GM12878 (cell line): ENCODE results near the gene KLK2. TPM values are rescaled to one million over a fixed set of nuclear protein-coding genes. Genes with fewer than 3 reads are reported as not detected.

Experiments used
- ATAC-seq: fragments of 200-7000 bp; cut with Tn5 transposase; 3 replicates; pipeline ENCODE4 v1.9.1; 2020; ENCODE audit warnings: mild to moderate bottlenecking, moderate library complexity
- BruUV-seq: library from RNA; stranded (reverse); fragments of 400-500 nt; replicated peaks from 2 replicates; lab custom pipeline; 2021; lab: Mats Ljungman, UMichigan
- CTCF ChIA-PET: fragments of 300-600 bp; sonication (Branson Sonifier 250); formaldehyde crosslinking; extraction: SDS; loops from one replicate; lab custom pipeline; 2021; ENCODE audit warnings: inconsistent platforms; lab: Yijun Ruan, JAX
- POLR2A ChIA-PET: fragments of 350-600 bp; formaldehyde crosslinking; extraction: SDS; loops from one replicate; lab custom pipeline; 2021; ENCODE audit warnings: inconsistent platforms; lab: Charles Lee
- RAD21 ChIA-PET: fragments of 300-600 bp; sonication (Branson Sonifier 250); formaldehyde crosslinking; loops from one replicate; lab custom pipeline; 2023; ENCODE audit warnings: antibody characterized with exemption; ENCODE audit not compliant: unreplicated experiment; lab: Charles Lee
- SMC1A ChIA-PET: fragments of 300-600 bp; sonication (Branson Sonifier 250); formaldehyde crosslinking; loops from one replicate; lab custom pipeline; 2023; ENCODE audit not compliant: unreplicated experiment, uncharacterized antibody; lab: Charles Lee
- DNase-seq: peaks from one replicate; pipeline ENCODE4 v3.0.0-alpha.2; 2011; ENCODE audit warnings: low read depth, low spot score
- FAIRE-seq: peaks from 3 replicates; lab custom pipeline; 2011; peaks lifted over from hg19 to GRCh38; lab: Jason Lieb, UNC
- H2AFZ ChIP-seq: 2 replicates; pipeline ENCODE4 v1.6.0; 2011; ENCODE audit warnings: low read depth, low read length, control low read depth; ENCODE audit not compliant: control insufficient read depth
- H3K27ac ChIP-seq: 2 replicates; pipeline ENCODE4 v1.5.1; 2011; ENCODE audit warnings: control low read depth; ENCODE audit not compliant: control insufficient read depth, insufficient read depth
- H3K27me3 ChIP-seq, 2 experiments: replicated peaks in 1 of 2; 2 replicates each; pipeline versions ENCODE4 v1.6.0 to v1.6.1; 2011; ENCODE audit warnings: low read length in 1 of 2; ENCODE audit not compliant: control insufficient read depth in 2 of 2, insufficient read depth in 2 of 2
- H3K36me3 ChIP-seq, 2 experiments: 2 replicates each; pipeline ENCODE4 v1.5.1; 2011; ENCODE audit warnings: low read length in 1 of 2; ENCODE audit not compliant: control insufficient read depth in 2 of 2, insufficient read depth in 2 of 2
- H3K4me1 ChIP-seq: 2 replicates; pipeline ENCODE4 v1.6.1; 2011; ENCODE audit warnings: mild to moderate bottlenecking, low read length, moderate library complexity, mixed read lengths; ENCODE audit not compliant: control insufficient read depth, insufficient read depth
- H3K4me2 ChIP-seq: 2 replicates; pipeline ENCODE4 v1.6.0; 2011; ENCODE audit warnings: control low read depth; ENCODE audit not compliant: control insufficient read depth, insufficient read depth
- H3K4me3 ChIP-seq: fragments of 200-600 bp; sonication (generic); 2 replicates; pipeline ENCODE4 v1.5.1; 2016
- H3K79me2 ChIP-seq: 2 replicates; pipeline ENCODE4 v1.6.0; 2011; ENCODE audit warnings: low read length; ENCODE audit not compliant: control insufficient read depth, insufficient read depth
- H3K9ac ChIP-seq: 2 replicates; pipeline ENCODE4 v1.8.0; 2011; ENCODE audit warnings: low read length, control low read depth, mixed read lengths; ENCODE audit not compliant: control insufficient read depth, insufficient read depth
- H3K9me3 ChIP-seq: replicated peaks from 3 replicates; pipeline ENCODE4 v1.5.1; 2011; ENCODE audit warnings: mild to moderate bottlenecking, low read length; ENCODE audit not compliant: control insufficient read depth, insufficient read depth
- H4K20me1 ChIP-seq: 2 replicates; pipeline ENCODE4 v1.6.0; 2011; ENCODE audit not compliant: control insufficient read depth, insufficient read depth
- BACH1 ChIP-seq: fragments of 450-650 bp; IDR thresholded peaks from 2 replicates; pipeline ENCODE4 v1.6.1; 2017; ENCODE audit warnings: mild to moderate bottlenecking, borderline replicate concordance
- CHD1 ChIP-seq: IDR thresholded peaks from 2 replicates; pipeline ENCODE4 v1.6.1; 2012; ENCODE audit warnings: low read depth, low read length, improper control_type of control experiment
- EZH2 ChIP-seq: IDR thresholded peaks from 2 replicates; pipeline ENCODE4 v1.6.1; 2012; ENCODE audit warnings: low read depth, mild to moderate bottlenecking, control low read depth, inconsistent platforms, low read length, borderline replicate concordance; ENCODE audit not compliant: control insufficient read depth
- JUNB ChIP-seq: IDR thresholded peaks from 2 replicates; pipeline ENCODE4 v1.6.1; 2016; ENCODE audit warnings: antibody characterized with exemption, mild to moderate bottlenecking
- MYC ChIP-seq: IDR thresholded peaks from 2 replicates; pipeline ENCODE4 v1.6.1; 2011; ENCODE audit warnings: mild to moderate bottlenecking, low read length, moderate library complexity, inconsistent platforms; ENCODE audit not compliant: insufficient read depth, insufficient replicate concordance, insufficient read length, severe bottlenecking
- YY1 ChIP-seq: IDR thresholded peaks from 2 replicates; pipeline ENCODE4 v1.6.1; 2011; ENCODE audit warnings: low read depth, mild to moderate bottlenecking, low read length
- ZNF384 ChIP-seq: IDR thresholded peaks from 2 replicates; pipeline ENCODE4 v1.6.1; 2012; ENCODE audit warnings: low read depth, mild to moderate bottlenecking, low read length, improper control_type of control experiment, borderline replicate concordance
- WGBS: methylation state at CpG from one replicate; pipeline ENCODE4 v1.1.6; 2016; ENCODE audit warnings: low lambda C conversion rate; ENCODE audit not compliant: insufficient replicate concordance, insufficient coverage; ENCODE audit errors: missing lambda C conversion rate; 5-methylcytosine and 5-hydroxymethylcytosine counted together
- in situ Hi-C: fragments of 300-500 bp; cut with MboI; formaldehyde crosslinking; loops from 9 replicates; pipeline ENCODE4 v1.14.3; 2018; ENCODE audit warnings: mixed read lengths
- intact Hi-C: fragments of 100-400 bp; cut with micrococcal nuclease; formaldehyde crosslinking; loops from one replicate; pipeline ENCODE4 v1.14.2; 2022; ENCODE audit not compliant: unreplicated experiment
- polyA plus RNA-seq, 11 experiments: library from polyadenylated mRNA; depleted of rRNA in 4 of 11; unstranded in 6 of 11; stranded (reverse) in 5 of 11; fragments of >200 nt; fragmentation: Nextera tagmentation in 4 of 11; fragmentation: Illumina TruSeq in 1 of 11; extraction: Ambion mirVana in 4 of 11; extraction: Trizol in 1 of 11; gene quantifications; 1 replicate in 1 of 11; 2 replicates in 10 of 11; pipeline versions ENCODE4 v1.2.1 to v1.2.3, GENCODE V29; 2011 to 2016; ENCODE audit warnings: inconsistent platforms in 2 of 11, missing spikeins in 2 of 11, low read depth in 1 of 11
- total RNA-seq, 4 experiments: library from RNA; depleted of rRNA in 3 of 4; stranded (reverse); fragments of >200 nt in 3 of 4; fragmentation: Illumina TruSeq in 1 of 4; extraction: Trizol in 1 of 4; gene quantifications; 2 replicates each; pipeline versions ENCODE4 v1.2.1 to v1.2.3, GENCODE V29; 2013 to 2021

The KLK2 gene
- total and polyA plus RNA-seq, 10 of the 15 experiments (the other 5 are each of a cell fraction or from before 2014, with no cell fraction given): 0.19 to 3.1 (median 1.2) TPM

DNA sequence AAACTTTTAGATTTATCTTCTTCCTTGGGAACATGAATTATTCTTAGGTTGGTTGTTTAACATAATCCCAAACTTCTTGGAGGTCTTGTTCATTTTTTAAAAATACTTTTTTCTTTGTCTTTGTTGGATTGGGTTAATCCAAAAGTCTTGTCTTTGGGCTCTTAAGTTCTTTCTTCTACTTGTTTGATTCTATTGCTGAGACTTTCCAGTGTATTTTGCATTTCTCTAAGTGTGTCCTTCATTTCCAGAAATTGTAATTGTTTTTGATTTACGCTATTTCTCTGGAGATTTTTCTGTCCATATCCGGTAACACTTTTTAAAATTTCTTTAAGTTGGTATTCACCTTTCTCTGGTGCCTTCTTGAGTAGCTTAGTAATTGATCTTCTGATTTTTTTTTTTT is 30.0 kb upstream of the KLK2 start (continued):
- no peak for TF ChIP-seq EZH2
- no peak for TF ChIP-seq CHD1
- TF ChIP-seq YY1: no peak
- no peak for TF ChIP-seq ZNF384

DNA sequence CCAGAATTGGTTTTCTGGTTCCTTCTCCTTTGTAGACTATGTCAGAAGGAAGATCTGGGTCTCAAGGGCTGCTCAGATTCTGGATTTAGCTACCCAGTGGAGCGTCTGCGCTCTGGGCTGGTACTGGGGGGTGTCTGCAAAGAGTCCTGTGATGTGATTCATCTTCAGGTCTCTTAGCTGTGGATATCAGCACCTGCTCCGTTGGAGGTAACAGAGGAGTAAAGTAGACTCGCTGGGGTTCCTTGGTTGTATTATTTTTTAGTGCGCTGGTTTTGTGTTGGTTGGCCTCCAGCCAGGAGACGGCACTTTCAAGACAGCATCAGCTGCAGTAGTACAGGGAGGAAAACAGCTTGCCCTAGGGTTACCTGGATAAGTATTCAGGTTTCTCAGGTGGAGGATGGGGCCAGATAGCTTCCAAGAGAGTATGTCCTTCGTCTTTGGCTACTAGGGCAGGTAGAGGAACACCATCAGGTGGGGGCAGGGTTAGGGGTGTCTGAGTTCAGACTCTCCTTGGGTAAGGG is 29.5 kb upstream of the KLK2 start:
- SMC1A ChIA-PET: interaction anchor here (1.5 to 2.0 kb wide), 3 partner anchors 9 to 78 kb away, joined by 5 to 6 read pairs (median 6); no protein-coding TSS in a partner anchor
- RAD21 ChIA-PET: interaction anchor here (2.6 kb wide), 1 partner anchor 78 kb away, joined by 10 read pairs; no protein-coding TSS in a partner anchor
- no peak overlapping the region for H3K4me2 ChIP-seq
- no peaks in the 10 kb centered on the region for H3K27me3 ChIP-seq
- ATAC-seq: no peak
- WGBS: 29% methylated on average over 7 of the region's 7 CpGs
- H3K79me2 ChIP-seq: no peaks in the 10 kb centered on the region
- no peaks in the 10 kb centered on the region for H3K36me3 ChIP-seq
- no peak overlapping the region for H3K27ac ChIP-seq
- FAIRE-seq: no peak
- BruUV-seq: no TSS peak
- H3K4me3 ChIP-seq: no peak overlapping the region
- in situ Hi-C loops (no loop called here), intact Hi-C loops (no loop called here)
- H3K4me1 ChIP-seq: no peaks in the 10 kb centered on the region; the same call in 1 of the 2 replicates
- no peak overlapping the region for H2AFZ ChIP-seq
- POLR2A ChIA-PET: no interaction called here
- TF ChIP-seq MYC: no peak
- TF ChIP-seq BACH1: no peak
- TF ChIP-seq JUNB: no peak
- DNase-seq: no peak
- CTCF ChIA-PET: interaction anchor here (1.2 to 2.2 kb wide), 2 partner anchors 45 to 78 kb away, joined by 3 to 11 read pairs; no protein-coding TSS in a partner anchor
- H4K20me1 ChIP-seq: no peaks in the 10 kb centered on the region
- H3K9ac ChIP-seq: no peak overlapping the region
- H3K9me3 ChIP-seq: no peaks in the 10 kb centered on the region; the same call in 2 of the 3 replicates
